GM12864 (cell line): ENCODE data around the gene ETNK2.

Source experiments
- DNase-seq: peaks from one replicate; pipeline ENCODE4 v3.0.0-alpha.2; 2011; ENCODE audit warnings: low read depth
- H3K4me3 ChIP-seq: 2 replicates; pipeline ENCODE4 v1.5.1; 2011; ENCODE audit warnings: mild to moderate bottlenecking, low read depth, low read length, control low read depth
- CTCF ChIP-seq: IDR thresholded peaks from 2 replicates; pipeline ENCODE4 v1.5.1; 2011; ENCODE audit warnings: low read depth, mild to moderate bottlenecking, moderate library complexity, low read length, control low read depth, inconsistent platforms; ENCODE audit errors: missing control alignments

The ETNK2 gene

GRCh38 chr1:204130981-204131892, 20.6 kb downstream of the ETNK2 start:
- no peak for TF ChIP-seq CTCF
- H3K4me3 ChIP-seq = no peak overlapping the region
- no peak for DNase-seq

GRCh38 chr1:204130178-204130577, 21.7 kb downstream of the ETNK2 start:
- TF ChIP-seq CTCF = no peak
- no peak overlapping the region for H3K4me3 ChIP-seq
- DNase-seq = no peak

GRCh38 chr1:204128964-204129896, 22.6 kb downstream of the ETNK2 start:
- H3K4me3 ChIP-seq = no peak overlapping the region
- peak; percentile 94 for TF ChIP-seq CTCF

GRCh38 chr1:204128464-204128963, 23.3 kb downstream of the ETNK2 start:
- no peak overlapping the region for H3K4me3 ChIP-seq
- no peak for DNase-seq
- TF ChIP-seq CTCF = no peak

More at GRCh38 chr1:204128964-204129896, 22.6 kb downstream of the ETNK2 start:
- no peak for DNase-seq

GRCh38 chr1:204127597-204128242, 24.1 kb downstream of the ETNK2 start:
- no peak for DNase-seq
- H3K4me3 ChIP-seq = no peak overlapping the region
- TF ChIP-seq CTCF = peak; percentile 63

- DNase-seq = no peak
- H3K4me3 ChIP-seq = no peak overlapping the region
- TF ChIP-seq CTCF = no peak
Observed at GRCh38 chr1:204126956-204127355, 24.9 kb downstream of the ETNK2 start.
